HG02678 (cell line): ENCODE measurements around the gene RABGAP1L.

Source experiments
- ATAC-seq: cut with Tn5 transposase; IDR thresholded peaks from one replicate; pipeline ENCODE4 v1.9.1; 2021; ENCODE audit warnings: mild to moderate bottlenecking, moderate library complexity; ENCODE audit not compliant: unreplicated experiment

Gene RABGAP1L

DNA sequence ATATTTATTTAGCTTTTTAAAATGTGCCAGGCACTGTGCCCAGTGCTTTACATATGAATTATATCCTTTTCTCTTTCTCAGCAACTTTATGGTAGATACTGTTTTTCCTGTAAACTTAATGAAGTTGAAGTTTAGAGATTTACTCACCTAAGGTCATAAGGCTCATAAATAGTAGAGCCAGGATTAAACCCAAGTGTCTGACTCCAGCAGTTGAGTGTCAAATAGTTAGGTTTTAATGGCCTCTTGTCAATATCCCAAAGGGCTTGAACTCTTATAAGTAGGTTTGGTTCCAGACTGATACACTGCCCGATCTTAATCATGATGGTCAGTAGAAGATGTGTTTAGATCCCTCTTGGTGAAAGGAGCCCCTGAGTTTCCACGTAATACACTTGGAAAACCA is 37.8 kb downstream of the RABGAP1L start:
- no peak for ATAC-seq

DNA sequence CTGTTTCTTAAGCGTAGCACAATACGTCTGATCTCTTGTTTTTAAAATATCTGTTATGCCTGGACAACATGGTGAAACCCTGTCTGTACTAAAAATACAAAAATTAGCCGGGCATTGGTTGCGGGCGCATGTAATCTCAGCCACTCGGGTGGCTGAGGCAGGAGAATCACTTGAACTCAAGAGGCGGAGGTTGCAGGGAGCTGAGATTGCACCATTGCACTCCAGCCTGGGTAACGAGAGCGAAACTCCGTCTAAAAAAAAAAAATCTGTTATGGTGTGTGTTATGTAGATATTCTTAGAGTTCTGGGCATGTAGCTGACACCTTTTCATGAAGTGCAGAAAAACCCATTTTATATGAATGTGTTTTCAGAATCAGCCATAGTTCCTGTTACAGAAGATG is 38.2 kb downstream of the RABGAP1L start:
- no peak for ATAC-seq

DNA sequence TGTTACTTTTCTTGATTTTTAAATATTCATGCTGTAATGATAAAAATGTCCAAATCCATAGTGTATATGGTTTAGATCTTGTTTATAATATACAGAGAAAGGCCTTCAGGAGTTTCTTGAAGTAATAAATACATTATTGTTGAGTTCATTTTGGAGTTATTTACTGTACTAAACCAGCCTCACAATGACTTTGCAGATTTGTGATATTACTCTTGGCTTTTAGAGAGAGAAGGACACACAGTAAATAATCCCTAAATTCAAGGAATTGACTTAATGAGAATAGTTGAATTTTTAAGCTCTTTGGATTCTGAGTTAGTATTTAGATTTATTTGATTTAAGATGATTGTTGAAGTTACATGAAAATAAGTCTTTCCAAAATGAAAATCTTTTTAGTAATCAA is 38.9 kb downstream of the RABGAP1L start:
- no peak for ATAC-seq

DNA sequence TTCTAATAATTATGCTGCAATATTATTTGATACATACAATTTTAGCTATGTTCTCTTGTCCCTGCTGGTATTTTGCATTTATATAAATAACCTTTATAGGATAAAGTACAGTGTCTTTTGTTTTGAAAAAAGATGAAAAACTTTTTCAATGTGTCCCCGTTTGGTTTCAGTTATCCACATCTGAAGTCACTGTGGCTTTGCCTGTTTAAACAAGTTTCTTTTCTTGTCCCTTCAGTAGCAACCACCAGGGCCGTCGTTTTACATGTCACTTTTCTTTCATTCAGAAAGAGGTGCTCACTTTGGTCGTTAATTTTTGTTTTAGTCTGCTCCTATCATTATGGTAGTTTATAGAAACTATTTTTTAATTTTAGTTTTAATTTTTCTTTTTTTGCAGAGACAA is 41.4 kb downstream of the RABGAP1L start:
- no peak for ATAC-seq

DNA sequence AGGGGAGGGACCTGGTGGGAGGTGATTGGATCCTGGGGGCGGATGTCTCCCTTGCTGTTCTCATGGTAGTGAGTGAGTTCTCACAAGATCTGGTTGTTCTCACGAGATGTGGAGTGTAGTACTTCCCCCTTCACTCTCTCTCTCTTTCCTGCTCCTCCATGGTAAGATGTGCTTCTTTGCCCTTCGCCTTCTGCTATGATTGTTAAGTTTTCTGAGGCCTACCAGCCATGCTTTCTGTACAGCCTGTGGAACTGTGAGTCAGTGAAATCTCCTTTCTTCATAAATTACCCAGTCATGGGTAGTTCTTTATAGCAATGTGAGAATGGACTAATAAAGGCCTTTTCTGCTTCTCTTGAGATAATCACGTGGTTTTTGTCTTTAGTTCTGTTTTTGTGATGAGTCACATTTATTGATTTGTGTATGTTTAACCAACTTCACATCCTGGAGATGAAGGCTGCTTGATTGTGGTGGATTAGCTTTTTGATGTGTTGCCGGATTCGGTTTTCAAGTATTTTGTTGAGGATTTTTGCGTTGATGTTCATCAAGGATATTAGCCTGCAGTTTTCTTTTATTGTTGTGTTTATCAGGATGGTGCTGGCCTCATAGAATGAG is 45.5 kb downstream of the RABGAP1L start:
- ATAC-seq, result no peak

DNA sequence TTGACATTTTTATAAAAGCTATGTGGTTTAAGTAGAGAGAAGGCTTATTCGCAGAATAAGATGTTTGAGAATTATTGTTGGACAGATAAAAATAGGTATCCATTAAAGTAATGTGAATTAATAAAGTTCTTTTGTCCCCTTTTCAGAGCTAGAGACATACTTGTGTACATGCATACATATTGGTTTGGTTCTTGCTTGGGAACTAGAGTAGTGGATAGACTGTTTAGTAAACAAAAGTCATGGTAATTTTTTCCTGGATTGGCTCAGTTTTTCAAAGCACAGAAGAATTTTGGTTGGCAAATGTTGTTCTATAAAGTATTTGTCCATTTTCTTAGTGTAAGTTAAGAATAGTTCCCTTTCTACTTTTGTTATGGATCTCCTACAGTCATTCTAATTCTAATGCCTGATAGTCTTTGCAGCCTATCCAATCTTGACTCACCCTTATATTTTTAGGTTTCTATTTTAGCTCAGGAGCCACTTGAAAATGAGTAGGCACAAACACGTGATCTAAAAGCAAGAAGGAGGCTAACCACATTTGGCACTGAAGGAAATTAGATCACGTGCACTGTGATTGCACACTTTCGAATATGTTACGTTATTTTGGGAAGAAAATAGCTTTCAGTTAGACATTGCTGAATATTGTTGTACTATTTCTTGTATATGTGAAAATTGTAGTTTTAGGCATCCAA is 47.0 kb downstream of the RABGAP1L start:
- no peak for ATAC-seq

DNA sequence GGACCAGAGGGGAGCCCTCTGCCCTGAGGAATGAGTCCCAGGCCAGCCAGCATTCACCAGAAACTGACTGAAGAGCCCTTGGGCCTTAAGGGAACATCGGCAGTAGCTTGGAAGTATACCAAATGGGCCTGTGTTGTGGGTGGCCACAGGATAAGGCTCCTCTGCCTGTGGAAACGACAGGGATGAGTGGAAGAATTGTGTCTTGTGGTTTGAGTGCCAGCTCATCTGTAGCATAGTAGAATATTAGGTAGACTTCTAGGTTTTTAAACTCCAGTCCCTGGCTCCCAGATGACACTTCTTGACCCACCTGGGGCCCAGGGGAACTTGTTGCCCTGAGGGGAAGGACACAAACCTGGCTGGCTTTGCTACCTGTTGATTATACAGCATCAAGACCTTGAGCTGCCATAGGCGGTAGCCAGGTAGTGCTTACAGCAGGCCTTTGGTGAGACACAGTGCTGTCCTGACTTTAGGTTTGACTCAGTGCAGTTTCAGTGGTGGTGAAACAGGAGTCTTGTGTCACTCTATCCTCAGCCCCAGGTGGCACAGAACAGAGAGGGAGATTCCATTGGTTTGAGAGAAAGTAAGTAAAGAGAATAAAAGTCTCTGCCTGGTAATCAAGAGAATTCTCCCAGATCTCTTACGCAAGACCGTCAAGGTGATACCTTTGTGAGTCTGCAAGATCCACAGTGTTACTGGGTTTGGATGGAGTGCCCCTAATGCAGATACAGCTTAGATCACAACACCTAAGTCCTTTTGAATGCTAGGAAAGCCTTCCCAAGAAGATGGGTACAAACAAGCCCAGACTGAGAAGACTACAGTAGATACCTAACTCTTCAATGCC is 50.2 kb downstream of the RABGAP1L start:
- ATAC-seq, result peak; percentile 97

DNA sequence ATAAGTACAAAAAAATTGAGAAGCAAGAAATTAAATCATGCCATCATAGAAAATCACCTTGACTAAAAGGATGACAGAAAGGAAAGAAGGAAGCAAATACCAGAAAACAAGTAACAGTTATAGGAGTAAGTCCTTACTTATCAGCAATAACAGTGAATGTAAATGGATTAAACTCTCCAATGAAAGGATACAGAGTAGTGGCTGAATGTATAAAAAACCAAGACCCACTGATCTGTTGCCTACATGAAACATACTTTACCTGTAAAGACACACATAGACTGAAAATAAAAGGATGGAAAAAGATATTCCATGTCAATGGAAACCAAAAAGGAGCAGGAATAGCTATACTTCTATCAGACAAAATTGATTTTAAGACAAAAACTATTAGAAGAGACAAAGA is 52.2 kb downstream of the RABGAP1L start:
- no peak for ATAC-seq

DNA sequence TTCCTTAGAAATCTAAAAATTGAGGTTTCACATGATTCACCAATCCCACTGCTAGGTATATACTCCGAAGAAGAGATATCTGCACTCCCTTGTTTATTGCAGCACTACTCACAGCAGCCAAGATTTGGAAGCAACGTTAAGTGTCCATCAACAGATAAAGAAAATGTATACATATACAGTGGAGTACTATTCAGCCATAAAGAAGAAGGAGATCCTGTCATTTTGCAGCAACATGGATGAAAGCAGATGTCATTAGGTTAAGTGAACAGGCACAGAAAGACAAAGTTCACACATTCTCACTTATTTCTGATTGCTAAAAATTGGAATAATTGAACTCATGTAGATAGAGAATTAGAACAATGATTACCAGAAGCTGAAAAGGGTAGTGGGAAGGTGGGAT is 56.4 kb downstream of the RABGAP1L start:
- ATAC-seq, result no peak

DNA sequence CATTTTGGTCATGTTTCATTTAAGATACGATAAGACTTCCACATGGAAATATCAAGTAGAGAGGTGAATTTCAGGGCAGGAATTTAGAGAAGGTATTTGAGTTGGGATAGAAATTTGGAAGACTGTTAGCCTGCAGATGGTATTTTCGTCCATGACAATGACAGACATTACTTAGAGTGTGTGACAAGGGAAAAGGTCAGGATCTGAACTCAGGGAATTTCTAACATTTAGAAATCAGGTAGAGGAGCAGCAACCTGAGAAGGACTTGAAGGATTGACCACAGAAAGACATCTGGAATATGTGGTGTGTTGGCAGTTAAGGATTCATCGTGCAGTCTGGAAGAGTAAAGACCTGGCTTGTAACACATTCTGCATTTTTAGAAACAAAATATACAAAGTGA is 57.9 kb downstream of the RABGAP1L start:
- no peak for ATAC-seq

DNA sequence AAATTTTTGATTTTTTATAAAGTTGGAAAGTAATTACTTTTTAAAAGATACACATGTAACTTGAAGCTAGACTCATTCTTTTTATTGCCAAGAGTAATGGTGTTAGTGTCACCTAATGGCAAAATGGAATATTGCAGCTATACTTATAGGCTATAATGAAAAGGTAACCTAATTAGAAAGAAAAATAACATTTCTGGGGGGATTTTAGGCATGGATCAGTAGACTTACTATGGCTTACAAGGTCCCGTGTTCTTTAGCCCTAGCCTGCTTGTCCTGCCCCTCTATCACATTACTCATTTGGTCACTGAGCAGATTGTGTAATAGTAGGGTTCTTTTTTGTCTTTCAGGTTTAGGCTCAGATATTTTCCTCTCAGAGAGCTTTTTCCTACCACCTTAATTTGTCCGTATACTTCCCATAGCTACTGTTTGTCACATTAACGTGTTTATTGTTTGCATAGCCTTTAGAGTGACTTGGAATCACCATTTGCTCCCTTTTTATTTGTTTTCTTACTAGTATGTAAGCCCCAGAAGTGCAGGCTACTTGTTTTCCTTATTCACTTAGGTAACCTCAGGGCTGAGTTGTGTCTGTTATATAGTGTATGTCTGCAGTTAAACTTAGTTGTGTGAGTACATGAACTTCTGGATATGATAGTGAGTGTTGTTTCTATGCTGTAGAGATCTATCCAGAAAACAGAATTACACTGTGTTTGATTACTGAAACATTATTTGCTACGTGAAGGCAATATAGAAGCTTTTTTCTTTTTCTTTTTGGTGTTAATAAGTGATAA is 58.7 kb downstream of the RABGAP1L start:
- ATAC-seq, result peak; percentile 53

DNA sequence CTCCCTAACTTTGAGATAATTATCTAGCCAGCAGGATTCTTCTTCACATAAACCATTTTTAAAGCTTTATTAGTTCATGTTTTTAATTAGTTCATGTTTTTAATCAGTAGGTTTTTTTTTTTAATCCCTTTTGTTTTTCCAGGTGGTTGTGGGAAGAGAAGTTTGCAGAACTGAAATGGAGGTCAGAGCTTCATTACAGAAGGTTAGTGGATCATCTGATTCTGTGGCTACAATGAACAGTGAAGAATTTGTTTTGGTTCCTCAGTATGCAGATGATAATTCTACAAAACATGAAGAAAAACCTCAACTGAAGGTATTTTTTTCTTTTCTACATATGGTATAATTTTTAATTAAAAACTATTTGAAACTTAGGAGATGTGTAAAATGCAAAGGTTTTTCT is 59.7 kb downstream of the RABGAP1L start:
- no peak for ATAC-seq

DNA sequence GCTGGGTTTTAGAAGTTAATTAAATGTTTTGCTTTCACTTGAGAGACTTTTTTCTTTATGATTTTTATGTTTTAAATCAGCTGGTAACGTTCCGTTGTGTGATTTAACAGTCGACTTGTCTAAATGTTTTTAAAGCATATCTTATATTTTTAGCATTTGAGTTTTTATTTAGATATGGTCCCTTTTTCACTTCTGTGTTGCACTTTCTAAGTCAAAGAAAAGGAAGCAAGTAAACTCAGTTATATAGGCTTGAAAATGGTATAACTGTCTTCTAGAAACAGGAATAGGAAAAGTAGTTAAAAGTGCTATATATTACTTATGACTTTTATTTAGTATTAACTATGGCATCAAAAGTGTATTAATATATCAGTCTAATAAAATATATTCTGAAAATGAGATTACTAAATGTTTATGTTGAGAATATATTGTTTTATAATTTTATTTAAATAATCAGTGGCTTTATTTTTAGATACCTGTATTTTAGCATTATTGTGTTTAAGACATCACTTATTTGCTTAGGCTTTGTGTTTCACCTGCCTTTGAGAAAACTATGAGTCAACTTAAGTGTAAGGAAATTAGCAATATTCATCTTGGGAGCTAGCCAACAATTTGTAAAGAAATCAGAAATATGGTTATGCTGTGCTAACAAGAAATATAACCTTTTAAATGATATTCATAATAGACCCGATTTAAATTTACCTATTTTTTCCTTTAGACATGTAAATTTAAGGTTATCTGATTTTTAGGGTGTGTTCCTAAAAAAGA is 60.5 kb downstream of the RABGAP1L start:
- ATAC-seq, result no peak

DNA sequence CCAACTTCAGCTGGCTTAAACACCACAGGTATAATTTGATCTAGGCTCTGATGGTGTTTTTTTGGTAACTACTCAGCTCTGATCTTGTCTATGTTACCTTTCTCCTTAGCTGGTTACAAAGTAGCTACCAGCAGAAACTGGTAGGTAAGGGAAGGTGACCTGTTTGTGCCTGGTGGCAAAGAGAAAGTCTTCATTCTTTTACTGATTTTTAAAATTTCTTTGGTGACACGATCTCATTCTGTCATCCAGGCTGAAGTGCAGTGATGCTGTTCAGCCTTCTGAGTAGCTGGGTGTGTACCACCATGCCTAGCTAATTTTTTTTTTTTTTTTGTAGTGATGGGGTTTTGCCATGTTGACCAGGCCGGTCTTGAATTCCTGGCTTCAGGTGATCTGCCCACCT is 62.4 kb downstream of the RABGAP1L start:
- no peak for ATAC-seq

DNA sequence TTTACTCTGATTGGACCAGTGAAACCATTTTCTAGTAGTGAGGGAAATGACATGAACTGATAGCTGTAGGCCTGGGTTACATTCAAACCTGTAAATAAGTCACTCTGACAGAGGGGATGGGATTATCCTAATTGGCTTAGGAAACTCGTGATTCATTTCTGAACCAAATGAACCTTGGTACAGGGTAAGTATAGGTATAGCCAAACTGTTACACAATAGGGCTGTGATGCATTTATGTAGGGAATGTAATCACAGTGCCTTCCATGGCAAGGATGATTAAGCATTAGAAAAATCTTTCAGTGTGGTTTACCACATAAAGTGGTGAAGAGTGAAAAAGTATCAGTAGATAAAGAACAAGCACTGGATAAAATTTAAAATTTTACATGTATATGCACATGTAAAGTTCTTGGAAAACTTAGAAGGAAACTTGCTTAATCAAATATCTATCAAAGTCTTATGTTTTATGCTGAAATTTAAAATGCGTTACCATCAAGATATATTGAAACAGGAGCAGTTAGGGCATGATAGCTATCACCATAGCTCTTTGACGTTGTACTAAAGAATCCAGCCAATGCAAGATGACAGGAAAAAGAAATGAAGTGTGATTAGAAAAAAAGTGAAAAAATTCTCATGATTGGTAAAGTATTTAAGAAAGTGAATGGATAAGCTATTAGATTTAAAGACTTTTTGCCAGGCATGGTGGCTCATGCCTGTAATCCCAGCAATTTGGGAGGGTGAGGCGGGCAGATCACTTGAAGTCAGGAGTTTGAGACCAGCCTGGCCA is 63.0 kb downstream of the RABGAP1L start:
- ATAC-seq, result no peak

DNA sequence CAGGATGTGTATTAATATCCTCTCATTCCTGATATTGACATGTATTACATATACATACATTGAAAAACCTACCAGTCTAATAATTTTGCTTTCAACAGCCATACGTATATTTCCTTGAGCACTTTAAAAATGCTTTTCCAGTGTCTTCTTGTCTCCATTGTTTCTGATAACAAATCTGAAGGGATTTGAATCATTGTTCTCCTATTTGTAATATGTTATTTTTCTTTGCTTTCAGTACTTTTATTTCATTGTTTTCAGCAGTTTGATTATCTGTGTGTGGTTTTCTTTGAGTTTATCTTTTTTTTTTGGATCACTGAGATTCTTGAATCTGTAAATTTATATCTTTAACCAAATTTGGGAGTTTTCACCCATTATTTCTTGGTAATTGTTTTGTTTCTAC is 65.3 kb downstream of the RABGAP1L start:
- no peak for ATAC-seq

DNA sequence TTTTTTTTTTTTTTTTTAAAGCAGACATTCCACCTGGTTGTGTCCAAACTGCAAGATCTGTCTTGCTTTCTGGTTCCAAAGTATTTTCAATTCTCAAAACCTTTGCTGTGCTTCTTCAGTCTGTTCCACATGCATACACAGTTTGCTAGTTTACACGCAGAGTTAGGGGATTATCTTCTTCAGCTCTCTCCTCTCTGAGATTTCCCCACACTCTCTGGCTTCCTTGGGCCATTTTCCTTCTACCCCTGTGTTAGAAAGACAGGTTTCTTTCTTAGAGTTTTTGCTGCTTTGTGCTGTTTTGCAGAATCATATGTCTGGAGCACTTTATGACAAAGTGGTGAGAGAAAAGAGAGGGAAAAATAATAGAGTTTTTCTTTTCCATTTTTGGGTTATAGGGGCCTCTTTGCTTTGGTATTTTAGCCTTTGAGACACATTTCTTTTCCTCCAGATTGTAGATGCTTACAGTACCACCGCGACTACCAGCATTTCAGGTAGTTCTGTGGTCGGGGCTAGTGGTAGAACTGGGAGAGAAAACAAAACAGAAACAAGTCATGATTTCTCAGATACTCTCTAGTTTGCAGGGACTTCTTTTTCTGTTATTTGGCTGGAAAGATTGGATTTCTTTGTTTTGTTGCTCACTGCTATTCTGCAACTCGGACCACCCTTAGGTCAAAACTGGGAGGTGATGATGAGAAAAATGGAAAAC is 66.3 kb downstream of the RABGAP1L start:
- peak; percentile 80 for ATAC-seq

DNA sequence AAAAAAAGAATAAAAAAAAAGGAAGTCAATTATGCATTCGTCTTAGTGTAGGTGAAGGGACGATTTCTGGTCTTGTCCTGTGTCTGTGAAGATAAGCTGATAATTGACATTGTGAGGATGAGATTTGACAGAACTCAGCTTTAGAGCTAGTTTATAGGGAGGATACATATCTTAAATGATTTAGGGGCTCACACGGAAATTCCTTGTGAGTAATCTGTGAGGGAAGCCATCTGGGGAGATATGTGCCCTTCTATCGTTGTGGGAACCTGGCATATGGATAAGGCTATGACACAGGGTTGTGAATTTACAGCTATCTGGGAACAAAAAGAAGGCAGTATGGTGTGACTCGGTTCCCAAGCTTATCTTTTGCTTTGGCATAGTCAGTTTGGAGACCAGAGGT is 71.1 kb downstream of the RABGAP1L start:
- no peak for ATAC-seq

DNA sequence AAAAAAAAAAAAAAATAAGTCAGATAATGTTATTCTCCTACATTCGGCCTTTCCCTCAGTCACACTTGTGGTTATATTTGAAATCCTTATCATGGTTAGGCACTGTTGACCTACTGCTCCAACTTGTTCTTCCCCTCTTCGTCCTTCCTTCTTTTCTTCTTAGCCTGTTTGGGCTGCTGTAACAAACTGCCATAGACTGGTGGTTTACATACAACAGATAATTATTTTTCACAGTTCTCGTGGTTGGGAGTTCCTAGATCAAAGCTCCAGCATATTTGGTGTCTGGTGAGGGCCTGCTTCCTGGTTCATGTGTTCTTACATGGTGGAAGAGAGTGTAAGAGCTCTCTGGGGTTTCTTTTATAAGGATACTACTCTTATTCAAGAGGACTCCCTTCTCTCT is 73.4 kb downstream of the RABGAP1L start:
- ATAC-seq, result no peak
